ENCODE measurements around the gene TRPC1. TPM values are rescaled to one million over a fixed set of nuclear protein-coding genes. Genes with fewer than 3 reads are reported as not detected.

TRPC1 gene
- total and polyA plus RNA-seq, 8 donors = 5.6 to 17.7 (median 14.9) TPM

DNA sequence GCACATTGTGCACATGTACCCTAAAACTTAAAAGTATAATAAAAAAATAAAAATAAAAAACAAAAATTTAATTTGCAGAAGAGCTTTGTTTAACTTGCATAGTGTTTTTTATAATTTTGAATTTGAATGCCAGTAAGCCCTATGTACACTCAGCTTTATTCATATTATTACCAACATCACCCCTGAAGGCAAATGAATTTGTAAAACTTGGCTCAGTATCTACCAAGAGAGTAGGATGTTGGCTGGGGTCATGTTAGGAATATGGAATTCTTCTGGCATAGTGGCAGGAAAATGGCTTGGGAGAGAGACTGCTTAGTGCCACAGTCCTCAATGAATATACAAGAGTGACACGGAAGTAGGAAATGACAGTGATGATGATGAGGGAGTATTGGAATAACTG lies 30.7 kb downstream of the TRPC1 start:
- TF ChIP-seq, protein P1, sequence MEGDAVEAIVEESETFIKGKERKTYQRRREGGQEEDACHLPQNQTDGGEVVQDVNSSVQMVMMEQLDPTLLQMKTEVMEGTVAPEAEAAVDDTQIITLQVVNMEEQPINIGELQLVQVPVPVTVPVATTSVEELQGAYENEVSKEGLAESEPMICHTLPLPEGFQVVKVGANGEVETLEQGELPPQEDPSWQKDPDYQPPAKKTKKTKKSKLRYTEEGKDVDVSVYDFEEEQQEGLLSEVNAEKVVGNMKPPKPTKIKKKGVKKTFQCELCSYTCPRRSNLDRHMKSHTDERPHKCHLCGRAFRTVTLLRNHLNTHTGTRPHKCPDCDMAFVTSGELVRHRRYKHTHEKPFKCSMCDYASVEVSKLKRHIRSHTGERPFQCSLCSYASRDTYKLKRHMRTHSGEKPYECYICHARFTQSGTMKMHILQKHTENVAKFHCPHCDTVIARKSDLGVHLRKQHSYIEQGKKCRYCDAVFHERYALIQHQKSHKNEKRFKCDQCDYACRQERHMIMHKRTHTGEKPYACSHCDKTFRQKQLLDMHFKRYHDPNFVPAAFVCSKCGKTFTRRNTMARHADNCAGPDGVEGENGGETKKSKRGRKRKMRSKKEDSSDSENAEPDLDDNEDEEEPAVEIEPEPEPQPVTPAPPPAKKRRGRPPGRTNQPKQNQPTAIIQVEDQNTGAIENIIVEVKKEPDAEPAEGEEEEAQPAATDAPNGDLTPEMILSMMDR (IDR thresholded peaks at IDR 0.05) = no peak
- H3K27me3 ChIP-seq = no peaks in the 10 kb centered on the region
- H3K4me3 ChIP-seq = no peak overlapping the region
- no peak for DNase-seq
- H3K27ac ChIP-seq = no peak overlapping the region
- H3K9me3 ChIP-seq = peaks cover 0 to 6% of the 10 kb centered on the region in 2 donors
- H3K36me3 ChIP-seq = no peaks in the 10 kb centered on the region
- no peaks in the 10 kb centered on the region for H3K4me1 ChIP-seq
- intact Hi-C loops (cut with DNase I) = no loop called here
- ATAC-seq = no peak

DNA sequence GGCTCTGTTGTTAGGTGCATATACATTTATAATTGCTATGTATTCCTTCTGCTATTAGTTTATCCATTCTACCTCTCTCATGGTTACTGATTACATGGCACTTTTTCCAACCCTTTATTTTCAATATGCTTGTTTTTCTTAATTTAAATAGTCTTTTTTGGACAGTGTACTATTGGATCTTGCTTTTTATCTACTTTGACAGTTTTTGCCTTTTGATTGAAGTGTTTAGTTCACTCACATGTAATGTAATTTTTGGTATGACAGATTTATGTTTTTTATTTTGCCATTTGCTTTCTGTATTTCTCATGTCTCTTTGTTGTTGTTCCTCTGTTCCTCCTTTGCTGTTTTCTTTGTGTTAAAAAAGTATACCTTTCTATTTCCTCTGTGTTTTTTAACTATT lies 44.5 kb downstream of the TRPC1 start:
- Histone ChIP-seq H3K27ac (no peak overlapping the region), H3K4me1 (no peaks in the 10 kb centered on the region), H3K4me3 (no peak overlapping the region), H3K9me3 (peaks cover 0 to 8% of the 10 kb centered on the region in 2 donors), H3K27me3 (no peaks in the 10 kb centered on the region), H3K36me3 (no peaks in the 10 kb centered on the region)
- intact Hi-C loops (cut with DNase I) = no loop called here
- ATAC-seq (no peak), DNase-seq (no peak)
- TF ChIP-seq, protein P1 (IDR thresholded peaks at IDR 0.05) = no peak

DNA sequence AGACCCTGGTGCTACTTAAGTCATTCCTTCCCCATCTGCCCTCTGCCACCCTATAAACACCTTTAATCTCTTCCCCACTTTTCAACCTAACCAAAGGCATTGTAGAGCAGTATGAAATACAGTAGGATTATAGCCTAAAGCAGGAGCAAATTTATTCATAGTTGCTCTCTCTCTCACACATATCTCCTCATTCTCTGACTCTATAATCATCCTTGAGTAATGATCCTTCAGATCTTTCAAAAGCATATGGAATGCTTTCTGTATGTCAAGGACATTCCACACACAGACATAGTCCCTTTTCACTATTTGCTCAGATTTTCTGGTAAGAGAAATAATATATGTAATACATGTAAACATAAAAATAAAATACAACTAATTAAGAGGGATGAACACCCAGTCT lies 54.1 kb downstream of the TRPC1 start:
- ATAC-seq (no peak), DNase-seq (no peak)
- no peak overlapping the region for H3K27ac ChIP-seq
- no peaks in the 10 kb centered on the region for H3K9me3 ChIP-seq
- H3K4me1 ChIP-seq = no peaks in the 10 kb centered on the region
- TF ChIP-seq, protein P1 (IDR thresholded peaks at IDR 0.05) = no peak
- no peaks in the 10 kb centered on the region for H3K36me3 ChIP-seq
- intact Hi-C loops (cut with DNase I) = no loop called here
- no peaks in the 10 kb centered on the region for H3K27me3 ChIP-seq
- H3K4me3 ChIP-seq = no peak overlapping the region

DNA sequence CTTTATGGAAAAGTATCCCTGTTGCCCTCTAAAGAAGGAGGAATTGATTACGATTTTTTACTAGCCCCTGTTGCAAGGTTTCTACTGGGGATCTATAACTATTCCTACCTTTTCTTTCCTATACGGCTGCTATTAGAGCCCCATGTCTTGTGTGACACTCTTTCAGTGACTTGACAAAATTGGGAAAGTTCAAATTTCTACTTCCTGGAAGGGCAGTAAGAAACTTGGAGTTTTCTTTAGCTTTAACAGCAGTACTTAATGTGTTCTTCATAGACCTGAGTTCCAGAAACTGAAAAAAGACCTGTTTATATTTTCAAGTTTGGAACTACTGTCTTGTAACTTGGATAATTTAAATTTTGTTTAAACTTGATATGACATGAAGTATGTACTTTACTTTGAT lies 54.7 kb downstream of the TRPC1 start:
- TF ChIP-seq, protein P1 (IDR thresholded peaks at IDR 0.05) = no peak
- no peaks in the 10 kb centered on the region for H3K36me3 ChIP-seq
- H3K27me3 ChIP-seq = no peaks in the 10 kb centered on the region
- intact Hi-C loops (cut with DNase I) = no loop called here
- DNase-seq = no peak
- ATAC-seq = no peak
- H3K4me3 ChIP-seq = no peak overlapping the region
- no peak overlapping the region for H3K27ac ChIP-seq
- H3K9me3 ChIP-seq = no peaks in the 10 kb centered on the region
- H3K4me1 ChIP-seq = no peaks in the 10 kb centered on the region

DNA sequence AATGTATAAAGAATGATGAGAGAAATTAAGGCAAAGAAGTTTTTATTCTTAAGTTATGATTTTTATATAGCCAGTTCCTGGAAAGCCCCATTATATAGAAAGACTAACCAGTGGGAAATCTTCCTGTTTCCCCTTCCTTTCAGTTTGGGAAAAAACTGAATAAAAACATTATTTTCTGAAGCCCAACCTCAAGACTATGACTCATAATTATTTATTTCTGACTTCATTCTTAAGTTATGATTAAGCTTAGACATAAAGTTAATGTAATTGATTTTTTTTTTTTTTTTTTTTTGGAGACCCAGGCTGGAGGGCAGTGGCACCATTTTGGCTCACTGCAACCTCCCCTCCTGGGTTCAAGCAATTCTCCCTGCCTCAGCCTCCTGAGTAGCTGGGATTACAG lies 55.8 kb downstream of the TRPC1 start:
- TF ChIP-seq, protein P1 (IDR thresholded peaks at IDR 0.05) = no peak
- no peaks in the 10 kb centered on the region for H3K9me3 ChIP-seq
- no peak for DNase-seq
- H3K27ac ChIP-seq = no peak overlapping the region
- no peaks in the 10 kb centered on the region for H3K36me3 ChIP-seq
- no peaks in the 10 kb centered on the region for H3K4me1 ChIP-seq
- no peak overlapping the region for H3K4me3 ChIP-seq
- intact Hi-C loops (cut with DNase I) = no loop called here
- H3K27me3 ChIP-seq = no peaks in the 10 kb centered on the region
- no peak for ATAC-seq
